Left ventricle myocardium inferior (tissue), 1 donor: ENCODE data around the gene MRPL42. TPM values are rescaled to one million over a fixed set of nuclear protein-coding genes. Genes with fewer than 3 reads are reported as not detected.
"Not testable (repeated sequence)": the region's sequence is repeated elsewhere in the genome, so short reads cannot be mapped to it uniquely, and the experiment has no call there.

Experiments used
- DNase-seq: peaks from one replicate; pipeline ENCODE4 v3.0.0-alpha.2; 2020
- H3K27ac ChIP-seq: fragments of 200-600 bp; replicated peaks from 2 replicates; pipeline ENCODE4 v1.8.0; 2021
- H3K27me3 ChIP-seq: fragments of 200-600 bp; 2 replicates; pipeline ENCODE4 v1.8.0; 2021; ENCODE audit warnings: low read depth
- H3K36me3 ChIP-seq: fragments of 200-600 bp; 2 replicates; pipeline ENCODE4 v1.8.0; 2021
- H3K4me1 ChIP-seq: fragments of 200-600 bp; 2 replicates; pipeline ENCODE4 v1.8.0; 2021
- H3K4me3 ChIP-seq: fragments of 200-600 bp; 2 replicates; pipeline ENCODE4 v1.8.0; 2021; ENCODE audit warnings: mild to moderate bottlenecking, moderate library complexity
- H3K9me3 ChIP-seq: fragments of 200-600 bp; replicated peaks from 2 replicates; pipeline ENCODE4 v1.8.0; 2021
- intact Hi-C: fragments of 100-400 bp; cut with micrococcal nuclease; formaldehyde crosslinking; loops from one replicate; pipeline ENCODE4 v1.11.0; 2022
- total RNA-seq: library from RNA; stranded (reverse); fragmentation: NEBNext Ultra II Directional; extraction: Animal tissue kit (Norgen Biotek cat#: 25700); gene quantifications from one replicate; pipeline ENCODE4 v1.2.1, GENCODE V29; 2021
- TF ChIP-seq, protein P1 (sequence below): fragments of 200-600 bp; IDR thresholded peaks from 2 replicates; pipeline ENCODE4 v1.8.0; 2021; ENCODE audit warnings: antibody characterized with exemption, mild to moderate bottlenecking, borderline replicate concordance
- donor health status: DM: no; HTN: yes; CAD: no; lungs with severe emphysema.

Gene MRPL42
- total RNA-seq, 1 donor from 2014 or later: 47.0 TPM

- intact Hi-C loops: no loop called here
- TF ChIP-seq, protein P1, sequence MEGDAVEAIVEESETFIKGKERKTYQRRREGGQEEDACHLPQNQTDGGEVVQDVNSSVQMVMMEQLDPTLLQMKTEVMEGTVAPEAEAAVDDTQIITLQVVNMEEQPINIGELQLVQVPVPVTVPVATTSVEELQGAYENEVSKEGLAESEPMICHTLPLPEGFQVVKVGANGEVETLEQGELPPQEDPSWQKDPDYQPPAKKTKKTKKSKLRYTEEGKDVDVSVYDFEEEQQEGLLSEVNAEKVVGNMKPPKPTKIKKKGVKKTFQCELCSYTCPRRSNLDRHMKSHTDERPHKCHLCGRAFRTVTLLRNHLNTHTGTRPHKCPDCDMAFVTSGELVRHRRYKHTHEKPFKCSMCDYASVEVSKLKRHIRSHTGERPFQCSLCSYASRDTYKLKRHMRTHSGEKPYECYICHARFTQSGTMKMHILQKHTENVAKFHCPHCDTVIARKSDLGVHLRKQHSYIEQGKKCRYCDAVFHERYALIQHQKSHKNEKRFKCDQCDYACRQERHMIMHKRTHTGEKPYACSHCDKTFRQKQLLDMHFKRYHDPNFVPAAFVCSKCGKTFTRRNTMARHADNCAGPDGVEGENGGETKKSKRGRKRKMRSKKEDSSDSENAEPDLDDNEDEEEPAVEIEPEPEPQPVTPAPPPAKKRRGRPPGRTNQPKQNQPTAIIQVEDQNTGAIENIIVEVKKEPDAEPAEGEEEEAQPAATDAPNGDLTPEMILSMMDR: no peak
- H3K27me3 ChIP-seq: no peaks in the 10 kb centered on the region
- no peak for DNase-seq
- H3K9me3 ChIP-seq: no peaks in the 10 kb centered on the region
- H3K4me1 ChIP-seq: peaks cover 38% of the 10 kb centered on the region
- no peak overlapping the region for H3K27ac ChIP-seq
- peaks cover 42% of the 10 kb centered on the region for H3K36me3 ChIP-seq
- H3K4me3 ChIP-seq: no peak overlapping the region
These were observed 2.1 kb downstream of the MRPL42 start for GRCh38 chr12:93469386-93469785.

DNA sequence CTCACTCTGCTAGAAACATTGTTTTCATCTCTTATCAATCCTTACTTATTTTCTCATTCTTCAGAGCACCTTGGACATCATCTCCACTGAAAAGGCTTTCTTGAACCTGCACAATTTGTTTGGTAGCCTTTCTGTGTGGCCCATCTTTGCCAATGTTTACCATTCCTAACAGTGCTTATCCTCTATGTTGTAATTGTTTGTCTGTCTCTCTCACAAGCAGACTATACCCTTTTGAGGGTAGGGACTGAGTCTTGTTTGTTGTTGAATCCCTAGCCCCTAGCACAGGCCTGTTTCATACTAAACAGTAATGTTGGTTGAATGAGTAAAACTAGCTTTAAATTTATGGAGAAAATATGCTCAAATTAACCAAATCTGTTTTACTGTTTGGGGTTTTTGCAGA, 9.2 kb downstream of the MRPL42 start:
- intact Hi-C loops: no loop called here
- H3K27ac ChIP-seq: no peak overlapping the region
- TF ChIP-seq, protein P1: no peak
- no peak overlapping the region for H3K4me3 ChIP-seq
- no peak for DNase-seq
- H3K36me3 ChIP-seq: peaks cover 78% of the 10 kb centered on the region
- no peaks in the 10 kb centered on the region for H3K27me3 ChIP-seq
- H3K4me1 ChIP-seq: no peaks in the 10 kb centered on the region
- H3K9me3 ChIP-seq: no peaks in the 10 kb centered on the region

DNA sequence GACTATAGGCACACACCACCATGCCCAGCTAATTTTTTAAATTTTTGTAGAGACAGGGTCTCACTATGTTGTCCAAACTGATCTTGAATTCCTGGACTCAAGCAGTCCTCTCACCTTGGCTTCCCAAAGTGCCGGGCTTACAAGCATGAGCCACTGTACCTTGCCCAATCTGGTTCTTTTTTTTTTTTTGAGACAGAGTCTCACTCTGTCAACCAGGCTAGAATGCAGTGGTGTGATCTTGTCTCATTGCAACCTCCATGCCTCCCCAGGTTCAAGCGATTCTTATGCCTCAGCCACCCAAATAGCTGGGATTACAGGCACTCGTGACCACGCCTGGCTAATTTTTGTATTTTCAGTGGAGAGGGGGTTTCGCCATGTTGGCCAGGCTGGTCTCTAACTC, 15.4 kb downstream of the MRPL42 start:
- Histone ChIP-seq H3K36me3 (peaks cover 96% of the 10 kb centered on the region), H3K27me3 (no peaks in the 10 kb centered on the region), H3K9me3 (no peaks in the 10 kb centered on the region), H3K4me1 (no peaks in the 10 kb centered on the region), H3K27ac (no peak overlapping the region), H3K4me3 (no peak overlapping the region)
- TF ChIP-seq, protein P1: no peak
- DNase-seq: no peak
- intact Hi-C loops: no loop called here

DNA sequence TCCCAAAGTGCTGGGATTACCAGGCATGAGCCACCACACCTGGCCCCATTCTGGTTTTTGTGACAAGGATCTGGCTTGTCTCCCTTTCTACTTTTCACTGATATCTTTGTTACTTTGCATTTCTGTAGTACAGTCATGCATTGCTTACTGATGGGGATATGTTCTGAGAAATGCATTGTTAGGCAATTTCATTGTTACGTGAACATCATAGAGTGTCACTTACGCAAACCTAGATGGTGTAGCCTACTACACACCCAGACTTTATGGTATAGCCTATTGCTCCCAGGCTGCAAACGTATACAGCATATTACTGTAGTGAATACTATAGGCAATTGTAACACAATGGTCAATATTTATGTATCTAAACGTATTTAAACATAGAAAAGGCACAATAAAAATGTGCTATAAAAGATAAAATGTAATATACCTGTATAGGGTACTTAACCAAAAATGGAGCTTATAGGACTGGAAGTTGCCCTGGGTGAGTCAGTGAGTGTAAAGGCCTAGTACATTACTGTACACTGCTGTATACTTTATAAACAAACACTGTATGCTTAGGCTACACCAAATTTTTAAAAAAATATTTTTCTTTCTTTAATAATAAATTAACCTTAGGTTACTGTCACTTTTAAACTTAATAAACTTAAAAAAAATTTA, 16.0 kb downstream of the MRPL42 start:
- Histone ChIP-seq H3K36me3 (peaks cover 96% of the 10 kb centered on the region), H3K4me3 (no peak overlapping the region), H3K27me3 (no peaks in the 10 kb centered on the region), H3K27ac (no peak overlapping the region), H3K4me1 (no peaks in the 10 kb centered on the region), H3K9me3 (no peaks in the 10 kb centered on the region)
- TF ChIP-seq, protein P1: no peak
- DNase-seq: no peak
- intact Hi-C loops: no loop called here

- no peaks in the 10 kb centered on the region for H3K9me3 ChIP-seq
- no peaks in the 10 kb centered on the region for H3K27me3 ChIP-seq
- no peak overlapping the region for H3K27ac ChIP-seq
- peaks cover 97% of the 10 kb centered on the region for H3K36me3 ChIP-seq
- intact Hi-C loops: no loop called here
- TF ChIP-seq, protein P1: no peak
- no peaks in the 10 kb centered on the region for H3K4me1 ChIP-seq
- H3K4me3 ChIP-seq: no peak overlapping the region
- DNase-seq: no peak
These were observed 17.1 kb downstream of the MRPL42 start for GRCh38 chr12:93484315-93484981.

DNA sequence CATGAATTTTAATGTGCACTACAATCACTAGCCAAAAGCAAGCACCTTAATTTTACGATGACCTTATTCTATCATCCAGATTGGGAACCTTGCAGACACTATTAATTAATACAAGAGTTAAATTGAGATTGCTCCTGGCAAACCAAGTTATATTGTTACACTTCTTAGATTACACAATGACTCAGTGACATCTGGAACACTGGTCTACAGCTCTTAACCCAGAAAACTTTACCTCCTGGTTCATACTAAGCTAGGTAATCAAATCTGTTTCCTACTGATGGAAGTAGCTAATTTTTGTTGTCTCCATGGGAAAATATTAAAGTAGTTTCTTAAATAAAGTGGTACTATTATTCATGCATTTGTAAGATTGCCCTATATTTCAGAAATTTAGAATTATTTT, 25.5 kb downstream of the MRPL42 start:
- H3K9me3 ChIP-seq, DNase-seq, H3K4me1 ChIP-seq, H3K27me3 ChIP-seq, intact Hi-C loops, H3K27ac ChIP-seq, H3K4me3 ChIP-seq: not testable (repeated sequence)
- H3K36me3 ChIP-seq: peaks cover 54% of the 10 kb centered on the region
